Sigmoid colon (tissue), 7 donors: ENCODE data around the gene SORCS2. TPM values are rescaled to one million over a fixed set of nuclear protein-coding genes. Genes with fewer than 3 reads are reported as not detected.

Source experiments
- DNase-seq: peaks from one replicate; pipeline ENCODE4 v3.0.0-alpha.2; 2019
- H3K27ac ChIP-seq, 4 donors: fragments of 200-600 bp; sonication (generic); one replicate each; pipeline ENCODE4 v1.5.1; 2016 to 2019; ENCODE audit warnings: mild to moderate bottlenecking in 1 of 4
- H3K27me3 ChIP-seq, 3 donors: fragments of 200-600 bp; sonication (generic); one replicate each; pipeline ENCODE4 v1.5.1; 2019; ENCODE audit warnings: mild to moderate bottlenecking in 1 of 3
- H3K36me3 ChIP-seq, 4 donors: fragments of 200-600 bp; sonication (generic); one replicate each; pipeline ENCODE4 v1.5.1; 2016 to 2019
- H3K4me1 ChIP-seq, 4 donors: fragments of 200-600 bp; sonication (generic); one replicate each; pipeline ENCODE4 v1.5.1; 2017 to 2019
- H3K4me3 ChIP-seq, 4 donors: fragments of 200-600 bp; sonication (generic); one replicate each; pipeline ENCODE4 v1.5.1; 2017 to 2019; ENCODE audit warnings: mild to moderate bottlenecking in 2 of 4, moderate library complexity in 1 of 4
- H3K9me3 ChIP-seq, 4 donors: fragments of 200-600 bp in 3 of 4; sonication (generic) in 3 of 4; one replicate each; pipeline versions ENCODE4 v1.5.1 to v1.6.1; 2013 to 2019
- CTCF ChIP-seq, 4 experiments: fragments of 450-650 bp in 3 of 4; fragments of 200-600 bp in 1 of 4; IDR thresholded peaks; one replicate each; pipeline ENCODE4 v1.5.1; 2016 to 2019; ENCODE audit warnings: antibody characterized with exemption in 4 of 4, mild to moderate bottlenecking in 3 of 4, moderate library complexity in 2 of 4
- EP300 ChIP-seq, 4 donors: sonication (generic); formaldehyde crosslinking; IDR thresholded peaks; one replicate each; pipeline ENCODE4 v1.6.1; 2017; ENCODE audit warnings: antibody characterized with exemption in 4 of 4
- POLR2A ChIP-seq, 2 donors: fragments of 450-650 bp; IDR thresholded peaks; one replicate each; pipeline ENCODE4 v1.6.1; 2016; ENCODE audit warnings: antibody characterized with exemption in 2 of 2, mild to moderate bottlenecking in 2 of 2, moderate library complexity in 2 of 2
- POLR2AphosphoS5 ChIP-seq, 4 donors: sonication (generic); formaldehyde crosslinking; IDR thresholded peaks; one replicate each; pipeline ENCODE4 v1.6.1; 2017; ENCODE audit warnings: antibody characterized with exemption in 4 of 4
- WGBS, 2 donors: extraction: QIAGEN DNeasy Blood & Tissue Kit; methylation state at CpG; one replicate each; pipeline ENCODE4 v1.1.7; 2013; 5-methylcytosine and 5-hydroxymethylcytosine counted together
- intact Hi-C: fragments of 100-400 bp; cut with DNase I; formaldehyde crosslinking; loops from one replicate; pipeline ENCODE4 v1.15.1; 2023
- polyA plus RNA-seq, 3 donors: library from polyadenylated mRNA; stranded (reverse); fragments of 200-250 nt; gene quantifications; one replicate each; pipeline ENCODE4 v1.2.3, GENCODE V29; 2013
- total RNA-seq, 4 donors: library from RNA; depleted of rRNA; stranded (reverse); fragments of >200 nt; gene quantifications; one replicate each; pipeline ENCODE4 v1.1.0, GENCODE V29; 2016
- donor health status: healthy with polysubstance abuse.
- donor health status: Bipolar disorder and iron deficiency.
- donor health status: healthy.

Gene SORCS2
- total and polyA plus RNA-seq, 7 donors, result 1.8 to 6.4 (median 3.9) TPM; not detected in 2

GRCh38 chr4:7330031-7330596 is 137.8 kb downstream of the SORCS2 start:
- Histone ChIP-seq H3K4me1 (peaks cover 0 to 26% (median 10%) of the 10 kb centered on the region in 4 donors), H3K9me3 (no peaks in the 10 kb centered on the region), H3K36me3 (no peaks in the 10 kb centered on the region), H3K4me3 (no peak overlapping the region), H3K27ac (no peak overlapping the region), H3K27me3 (no peaks in the 10 kb centered on the region)
- WGBS, 2 donors, result 86 to 87% methylated on average over 17 of the region's 17 CpGs
- no peak for DNase-seq
- intact Hi-C loops, result no loop called here
- TF ChIP-seq EP300 (IDR thresholded peaks at IDR 0.05), result no peak
- TF ChIP-seq CTCF (IDR thresholded peaks at IDR 0.05), result no peak
- TF ChIP-seq POLR2AphosphoS5 (IDR thresholded peaks at IDR 0.05), result no peak
- TF ChIP-seq POLR2A (IDR thresholded peaks at IDR 0.05), result no peak

- WGBS, 2 donors, result 79 to 86% methylated on average over 22 of the region's 22 CpGs
These were observed 138.7 kb downstream of the SORCS2 start for GRCh38 chr4:7330811-7331681.

GRCh38 chr4:7331682-7332000 is 139.3 kb downstream of the SORCS2 start:
- TF ChIP-seq CTCF (IDR thresholded peaks at IDR 0.05) (no peak), POLR2AphosphoS5 (IDR thresholded peaks at IDR 0.05) (no peak), EP300 (IDR thresholded peaks at IDR 0.05) (no peak)
- no peak overlapping the region for H3K27ac ChIP-seq
- intact Hi-C loops, result no loop called here
- no peaks in the 10 kb centered on the region for H3K9me3 ChIP-seq
- H3K36me3 ChIP-seq, result no peaks in the 10 kb centered on the region
- H3K4me1 ChIP-seq, result peaks cover 0 to 36% (median 19%) of the 10 kb centered on the region in 4 donors
- 78 to 80% methylated on average over 11 of the region's 11 CpGs for WGBS, 2 donors
- H3K4me3 ChIP-seq, result no peak overlapping the region
- no peaks in the 10 kb centered on the region for H3K27me3 ChIP-seq
- DNase-seq, result no peak

More at GRCh38 chr4:7330811-7331681, 138.7 kb downstream of the SORCS2 start:
- Histone ChIP-seq H3K27ac (no peak overlapping the region), H3K27me3 (no peaks in the 10 kb centered on the region), H3K4me1 (peaks cover 0 to 35% (median 19%) of the 10 kb centered on the region in 4 donors), H3K9me3 (no peaks in the 10 kb centered on the region), H3K4me3 (no peak overlapping the region), H3K36me3 (no peaks in the 10 kb centered on the region)
- DNase-seq, result no peak
- TF ChIP-seq POLR2AphosphoS5 (IDR thresholded peaks at IDR 0.05) (no peak), EP300 (IDR thresholded peaks at IDR 0.05) (no peak), POLR2A (IDR thresholded peaks at IDR 0.05) (no peak), CTCF (IDR thresholded peaks at IDR 0.05) (no peak)
- intact Hi-C loops, result no loop called here

- Histone ChIP-seq H3K27ac (no peak overlapping the region), H3K36me3 (no peaks in the 10 kb centered on the region), H3K9me3 (no peaks in the 10 kb centered on the region), H3K4me3 (no peak overlapping the region), H3K4me1 (peaks cover 0 to 30% (median 19%) of the 10 kb centered on the region in 4 donors), H3K27me3 (no peaks in the 10 kb centered on the region)
- WGBS, 2 donors, result 66 to 76% methylated on average over 15 of the region's 15 CpGs
- DNase-seq, result peak; percentile 82
- intact Hi-C loops, result no loop called here
- TF ChIP-seq EP300 (IDR thresholded peaks at IDR 0.05), result no peak
- no peak for TF ChIP-seq POLR2AphosphoS5 (IDR thresholded peaks at IDR 0.05)
- no peak for TF ChIP-seq CTCF (IDR thresholded peaks at IDR 0.05)
- no peak for TF ChIP-seq POLR2A (IDR thresholded peaks at IDR 0.05)
These were observed 140.1 kb downstream of the SORCS2 start for GRCh38 chr4:7332216-7333023.
